Stimulated activated CD4-positive, alpha-beta T cell treated with anti-CD3 and anti-CD28 coated beads, TNF-alpha, amount 100 ng/mL, for 24 hours (primary cell): Measurements from ENCODE around the gene FBXW11.

Experiments used
- DNase-seq, 3 experiments: peaks; one replicate each; pipeline ENCODE4 v3.0.0-alpha.2; 2020; ENCODE audit warnings: low read depth in 3 of 3

Gene FBXW11

DNA sequence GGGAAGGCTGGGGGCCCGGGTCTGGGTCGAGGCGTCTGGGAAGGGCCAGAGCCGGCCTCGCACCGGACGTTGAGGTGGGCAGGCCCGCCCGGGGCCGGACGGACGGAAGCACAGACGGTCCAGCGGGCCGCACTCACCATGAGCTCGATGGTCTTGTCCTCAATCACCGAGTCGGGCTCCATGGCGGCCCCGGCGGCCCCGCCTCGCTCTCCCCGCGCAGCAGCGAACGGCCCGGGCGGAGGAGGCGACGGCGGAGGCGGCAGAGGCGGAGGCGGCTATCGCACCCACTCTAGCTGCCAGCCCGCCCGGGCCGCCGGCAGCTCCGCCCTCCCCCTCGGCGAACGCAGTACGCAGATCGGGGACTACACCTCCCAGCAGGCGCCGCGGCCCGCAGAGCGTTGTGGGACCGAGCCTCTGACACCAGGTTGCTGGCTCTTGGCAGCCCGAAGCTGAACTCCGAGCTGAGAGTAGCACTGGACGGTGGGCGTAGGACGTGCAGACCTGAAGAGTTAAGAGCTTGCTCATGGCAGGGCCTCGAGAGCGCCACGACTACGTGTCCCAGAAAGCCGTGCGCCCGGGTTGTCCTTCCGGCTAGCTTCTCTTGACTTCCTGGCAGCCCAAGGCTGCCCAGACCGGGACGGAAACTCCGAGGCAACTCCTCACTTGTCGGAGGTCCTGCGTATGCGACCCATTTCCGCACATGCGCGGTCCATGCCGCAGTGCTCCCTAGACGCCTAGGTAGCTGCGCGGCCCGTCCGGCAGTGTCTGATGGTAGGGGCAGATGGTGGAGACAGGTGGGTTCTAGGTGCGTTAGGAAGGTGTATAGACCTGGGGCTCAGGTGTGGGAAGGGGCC is at the start of gene FBXW11:
FBXW11 (minus strand) TSS at position 318 of the 854 bp plus-strand sequence; CDS start at position 182, 136 bp downstream.
- DNase-seq = peak; percentile 87 to 96 (median 92)

DNA sequence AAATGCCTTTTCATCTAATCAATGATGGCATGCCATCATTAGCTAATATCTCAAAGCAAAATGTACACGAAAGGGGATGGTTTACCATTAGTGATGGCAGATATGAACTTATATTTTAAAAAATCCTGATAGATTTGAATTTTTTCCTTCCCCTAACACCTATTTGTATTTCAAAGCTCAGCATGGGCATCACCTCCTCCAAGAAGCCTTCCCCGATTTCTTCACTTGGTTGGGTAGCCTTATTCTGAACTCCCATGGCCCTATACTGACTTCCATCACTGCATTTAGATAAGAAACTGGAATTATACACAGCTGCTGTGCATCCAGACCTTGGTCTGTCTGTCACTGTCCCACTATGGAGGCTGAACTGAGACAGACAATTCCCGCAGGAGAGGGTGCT is 49.6 kb upstream of the FBXW11 start:
- no peak for DNase-seq

DNA sequence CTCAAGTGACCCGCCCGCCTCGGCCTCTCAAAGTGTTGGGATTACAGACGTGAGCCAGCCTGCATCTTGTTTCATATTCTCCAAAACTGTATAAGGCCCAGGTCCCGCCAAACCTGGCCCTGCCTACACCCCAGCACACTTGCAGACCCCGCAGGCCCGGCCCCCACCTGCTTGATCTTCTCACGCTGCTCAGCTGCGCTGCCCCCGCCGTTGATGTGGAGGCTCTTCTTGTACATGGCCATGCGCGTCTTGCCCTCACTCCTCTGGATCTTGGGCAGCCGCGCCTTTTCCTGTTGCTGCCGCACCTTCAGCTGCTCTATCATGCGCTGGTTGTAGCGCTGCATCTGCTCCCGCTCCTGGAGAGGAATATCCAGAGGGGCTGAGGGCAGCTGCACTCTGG is 49.0 kb upstream of the FBXW11 start:
- no peak for DNase-seq

DNA sequence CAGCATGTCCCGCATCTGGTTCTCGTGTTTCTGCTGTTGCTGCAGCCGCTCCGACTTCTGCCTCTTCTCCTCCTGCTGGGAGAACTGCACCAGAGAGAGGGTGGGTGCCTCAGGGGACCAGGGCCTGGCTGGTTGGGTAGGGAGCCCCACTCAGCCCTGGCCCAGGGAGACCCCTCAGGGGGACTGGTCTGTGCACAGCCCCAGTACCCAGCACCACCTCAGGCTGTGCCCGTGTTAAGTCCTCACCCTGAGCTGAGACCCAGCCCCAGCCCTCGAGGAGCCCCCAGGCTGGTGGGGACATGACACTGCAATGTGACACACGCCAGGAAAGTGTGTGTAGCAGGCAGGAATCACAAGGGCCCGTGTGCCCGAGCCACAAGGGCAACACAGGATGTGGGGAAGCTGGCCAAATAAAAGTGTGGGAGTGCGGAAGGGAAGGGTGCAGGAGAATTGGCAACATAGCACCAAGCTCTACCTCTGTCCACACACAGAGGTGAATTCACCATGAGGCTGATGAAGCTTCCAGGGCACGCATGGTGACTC is 48.2 kb upstream of the FBXW11 start:
- DNase-seq = no peak

DNA sequence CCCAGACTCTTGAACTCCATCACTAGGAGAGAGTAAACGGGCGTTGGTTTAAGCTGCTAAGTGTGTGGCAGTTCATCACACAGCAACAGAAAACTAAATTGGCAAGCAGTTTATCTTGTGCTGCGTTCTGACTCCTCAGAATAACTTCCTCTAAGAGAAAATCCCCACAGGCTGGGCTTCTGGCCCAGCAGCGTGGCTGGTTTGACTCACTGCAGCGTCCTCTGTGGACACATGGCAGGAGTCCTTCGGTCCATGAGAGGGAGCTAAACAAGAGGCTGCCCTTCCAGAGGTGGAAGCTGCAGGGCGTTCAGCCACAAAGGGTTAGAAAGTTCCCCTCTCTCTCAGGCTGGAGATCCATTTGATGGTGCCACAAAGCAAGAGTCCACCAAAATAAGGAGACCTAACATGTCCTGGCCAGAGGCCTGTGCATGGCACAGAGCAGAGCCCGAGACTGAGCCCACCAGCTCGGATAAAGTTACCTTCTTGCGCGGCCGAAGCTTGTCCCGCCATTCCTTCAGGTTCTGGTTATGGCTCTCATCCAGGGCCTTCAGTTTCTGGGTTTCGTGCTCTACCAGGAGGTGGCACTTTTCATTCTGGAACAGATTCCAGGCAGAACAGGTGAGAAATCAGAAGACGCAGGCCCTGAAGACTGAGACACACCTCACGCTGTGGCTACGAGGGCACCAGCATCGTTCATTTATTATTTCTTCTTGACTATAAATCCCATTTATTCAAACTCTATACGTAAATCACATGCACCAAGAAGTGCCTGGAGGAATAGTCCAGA is 46.2 kb upstream of the FBXW11 start:
- DNase-seq = no peak

DNA sequence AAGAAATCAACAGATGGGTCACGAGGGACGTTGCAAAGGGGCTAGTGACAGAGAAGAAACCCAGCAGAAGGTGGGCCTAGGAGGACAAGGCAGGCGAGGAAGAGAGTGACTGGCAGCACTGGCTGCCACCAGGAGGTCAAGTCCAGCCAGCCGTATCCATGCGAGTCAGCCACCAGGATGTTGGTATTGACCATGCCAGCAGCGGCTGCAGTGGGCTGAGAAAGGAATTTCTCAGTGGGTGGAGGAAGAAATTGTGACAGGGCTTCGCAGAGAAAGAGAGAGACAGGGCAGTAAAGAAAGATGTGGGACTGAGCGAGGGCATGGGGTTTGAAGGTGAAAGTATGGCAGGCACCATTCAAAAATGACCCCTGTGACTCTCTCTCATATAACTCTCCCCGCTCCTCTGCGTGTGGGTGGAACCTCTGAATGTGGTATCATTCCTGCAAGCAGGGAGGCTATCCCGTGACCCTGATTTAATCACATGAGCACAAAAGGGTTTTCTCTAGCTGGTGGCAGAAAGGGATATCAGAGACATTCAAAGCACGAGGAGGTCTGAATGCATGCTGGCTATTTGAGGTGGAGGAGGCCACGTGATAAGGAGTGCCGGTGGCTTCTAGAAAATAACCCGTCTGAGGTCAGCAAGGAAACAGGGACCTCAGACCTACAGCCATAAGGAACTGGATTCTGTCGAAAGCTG is 45.4 kb upstream of the FBXW11 start:
- no peak for DNase-seq

DNA sequence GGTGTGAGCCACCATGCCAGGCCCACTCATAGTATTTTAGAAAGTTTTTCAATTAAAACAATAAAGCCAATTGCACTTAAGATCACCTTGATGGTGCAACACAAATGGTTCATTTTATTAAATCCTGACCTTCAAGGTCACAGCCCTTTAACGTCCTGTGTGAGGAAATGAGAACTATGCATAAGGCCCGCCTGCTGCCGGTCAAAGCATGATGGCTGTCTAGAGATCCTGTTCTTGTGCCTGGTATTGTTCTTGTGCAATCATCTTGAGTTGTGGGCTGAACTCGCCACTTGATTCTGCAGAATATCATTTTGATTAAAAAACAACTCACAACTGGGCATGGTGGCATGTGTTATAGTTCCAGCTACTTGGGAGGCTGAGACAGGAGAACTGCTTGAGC is 43.6 kb upstream of the FBXW11 start:
- no peak for DNase-seq

DNA sequence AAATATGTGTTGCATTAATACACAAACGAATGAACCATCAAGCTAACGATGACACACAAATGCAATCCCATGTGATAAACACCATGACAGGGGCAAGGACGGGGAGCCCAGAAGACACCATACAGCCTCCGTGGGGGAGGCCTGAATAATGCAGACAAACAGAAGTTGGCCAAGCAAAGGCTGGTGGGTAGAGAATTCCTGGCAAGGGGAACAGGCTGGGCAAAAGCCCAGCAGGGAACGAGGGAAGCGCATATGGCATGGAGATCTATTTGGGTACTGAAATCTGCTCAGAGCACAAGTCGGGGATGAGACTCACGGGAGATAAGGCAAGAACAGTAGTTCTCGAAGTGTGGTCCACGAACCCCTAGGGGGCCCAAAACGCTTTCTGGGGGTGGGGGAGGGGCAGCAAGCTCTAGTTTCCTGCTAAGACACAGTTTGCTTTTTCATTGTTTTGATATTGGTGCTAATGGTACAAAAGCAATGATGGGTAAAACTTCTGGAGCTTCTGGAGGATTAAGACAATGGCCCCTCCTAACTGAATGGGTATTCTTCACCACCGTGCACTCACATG is 42.9 kb upstream of the FBXW11 start:
- no peak for DNase-seq

DNA sequence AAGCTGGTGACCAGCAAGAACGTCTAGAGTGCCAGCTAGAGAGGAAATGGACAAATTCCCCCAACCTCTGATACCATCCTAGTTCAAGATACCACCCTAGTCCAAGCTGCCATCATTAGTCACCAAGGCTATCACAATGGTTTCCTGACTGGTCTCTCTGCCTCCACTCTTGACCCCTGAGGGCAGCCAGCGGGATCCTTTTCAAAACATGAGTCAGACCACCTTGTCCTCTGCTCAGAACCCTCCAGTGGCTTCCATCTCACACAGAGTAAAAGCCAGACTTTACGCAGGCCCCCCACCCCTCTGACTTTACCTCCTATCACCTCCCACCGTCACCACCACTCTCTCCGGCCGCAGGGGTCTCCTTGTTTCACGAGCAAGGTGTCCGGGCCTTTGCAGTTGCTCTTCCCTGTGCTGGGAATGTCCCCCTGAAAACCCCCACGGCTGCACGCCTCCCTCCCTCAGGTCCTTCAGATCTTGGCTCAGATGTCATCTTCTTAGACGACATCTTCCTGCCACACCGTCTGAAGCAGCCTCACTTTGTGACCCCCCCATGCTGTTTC is 42.2 kb upstream of the FBXW11 start:
- no peak for DNase-seq

DNA sequence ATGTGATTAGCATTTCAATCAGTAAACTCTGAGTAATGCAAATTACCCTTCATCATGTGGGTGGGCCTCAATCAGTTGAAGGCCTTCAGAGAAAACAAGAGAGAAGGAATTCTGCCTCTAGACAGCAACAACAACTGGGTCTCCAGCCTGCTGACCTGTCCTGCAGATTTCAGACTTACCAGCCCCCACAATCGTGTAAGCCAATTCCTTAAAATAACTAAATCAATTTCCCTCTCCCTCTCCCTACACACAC is 41.7 kb upstream of the FBXW11 start:
- no peak for DNase-seq

DNA sequence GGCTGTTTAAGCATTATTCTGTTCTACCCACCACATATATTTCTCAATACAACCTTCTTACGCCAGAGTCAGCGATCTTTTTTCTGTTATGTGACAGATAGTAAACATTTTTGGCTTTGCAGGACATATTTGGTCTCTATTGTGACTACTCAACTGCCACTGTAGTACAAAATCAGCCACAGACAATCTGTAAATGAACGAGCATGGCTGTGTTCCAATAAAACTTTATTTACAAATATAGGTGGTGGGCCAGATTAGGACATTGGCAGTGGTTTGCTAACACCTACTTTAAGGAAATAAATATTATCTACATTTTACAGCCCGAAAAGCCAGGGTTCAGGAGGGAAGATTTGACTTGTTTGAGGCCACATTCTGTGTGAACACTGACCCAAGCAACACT is 40.2 kb upstream of the FBXW11 start:
- no peak for DNase-seq

DNA sequence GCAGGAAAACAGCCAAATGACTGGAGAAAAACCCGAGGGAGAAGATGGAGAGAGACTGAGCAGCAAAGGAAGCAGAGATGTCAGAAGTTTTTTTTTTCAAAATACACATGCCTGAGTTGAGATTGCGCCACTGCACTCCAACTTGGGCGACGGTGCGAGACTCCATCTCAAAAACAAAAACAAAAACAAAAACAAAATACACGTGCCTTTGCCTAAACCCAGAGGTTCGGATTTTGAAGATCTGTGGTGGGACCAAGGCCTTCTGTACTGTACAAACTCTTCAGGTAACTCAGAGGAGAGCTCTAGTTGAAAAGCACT is 38.8 kb upstream of the FBXW11 start:
- no peak for DNase-seq

DNA sequence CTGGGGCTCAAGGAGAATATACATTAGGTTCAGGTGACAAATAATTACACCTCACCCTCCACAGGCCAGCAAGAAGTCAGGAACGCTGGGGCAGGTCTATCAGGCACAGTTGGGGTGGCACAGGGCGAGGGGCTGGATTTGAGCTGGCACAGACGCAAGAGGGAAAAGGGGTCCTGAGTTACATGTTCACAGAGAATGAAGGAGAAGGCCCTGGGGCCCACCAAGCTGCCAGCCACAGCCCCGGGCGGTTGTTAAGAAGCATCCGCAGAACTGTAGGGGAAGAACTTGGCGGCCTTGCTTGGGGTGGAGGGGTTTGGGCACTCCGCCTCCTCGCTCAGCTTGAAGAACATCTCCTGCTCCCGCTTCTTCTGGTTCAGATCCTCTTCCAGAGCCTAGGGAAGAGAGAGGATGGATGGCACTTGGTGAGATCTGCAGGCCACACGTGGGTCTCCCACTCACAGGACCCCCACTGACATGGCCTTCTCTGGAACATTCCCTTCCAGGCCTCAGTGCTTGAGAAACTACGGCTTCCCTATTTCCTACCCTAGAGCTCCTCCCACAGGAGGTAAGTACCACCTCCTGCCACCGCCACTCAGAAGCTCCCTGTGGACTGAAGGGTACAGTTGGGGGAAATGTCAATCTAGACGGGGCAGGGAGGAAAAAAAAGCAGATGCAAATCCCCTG is 38.3 kb upstream of the FBXW11 start:
- DNase-seq = no peak

DNA sequence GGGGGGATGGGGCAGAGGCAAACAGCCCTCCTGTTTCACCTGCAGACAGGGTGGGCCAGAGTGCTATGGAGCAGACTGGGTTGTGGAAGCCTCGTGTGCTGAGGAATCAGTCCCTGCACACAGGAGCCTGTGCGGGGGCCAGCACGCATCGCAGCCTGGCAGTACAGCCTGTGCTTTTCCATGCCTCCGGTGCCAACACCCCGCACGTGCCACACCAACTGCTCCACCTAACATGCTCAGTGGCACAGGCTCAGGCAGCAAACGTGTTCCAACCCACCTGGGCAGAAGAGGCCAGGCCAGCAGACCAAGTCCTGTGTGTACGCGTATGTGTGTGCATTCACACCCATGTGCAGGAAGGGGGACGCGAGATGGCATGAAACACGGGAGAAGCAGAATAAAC is 37.4 kb upstream of the FBXW11 start:
- DNase-seq = no peak

DNA sequence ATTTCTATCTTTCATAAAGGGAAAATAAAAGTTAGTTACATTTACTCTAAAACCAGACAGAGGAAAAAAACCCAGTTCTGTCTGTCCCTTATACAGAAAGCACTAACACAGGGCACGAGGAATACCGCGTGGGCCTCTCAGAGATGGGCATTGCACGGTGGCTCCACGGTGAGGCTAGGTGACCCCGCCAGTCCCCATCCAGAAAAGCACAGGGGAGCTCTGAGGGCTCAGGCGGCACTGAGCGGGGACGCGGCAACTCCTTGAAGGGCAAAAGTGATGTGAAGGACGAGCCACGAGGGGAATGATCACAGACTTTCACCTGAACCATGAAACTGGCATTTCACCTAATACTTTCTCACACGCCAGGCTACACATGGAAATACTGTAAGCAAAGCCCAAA is 35.7 kb upstream of the FBXW11 start:
- DNase-seq = no peak

DNA sequence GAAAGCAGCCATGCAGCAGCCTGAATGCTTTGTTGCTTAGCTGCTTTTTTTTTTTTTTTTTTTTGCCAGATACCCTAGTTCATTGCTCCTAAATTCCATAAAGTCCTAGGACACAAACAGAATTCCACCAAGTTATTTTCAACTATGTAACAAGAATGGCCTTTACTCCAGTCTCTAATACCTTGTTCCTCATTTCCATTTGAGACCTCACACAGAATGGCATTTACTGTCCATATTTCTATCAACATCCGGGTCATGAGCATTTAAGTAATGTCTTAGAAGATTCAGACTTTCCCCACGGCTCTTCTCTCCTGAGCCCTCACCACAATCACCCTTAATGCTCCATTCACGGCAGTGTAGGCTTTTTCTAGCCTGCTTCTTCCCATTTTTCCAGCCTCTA is 31.7 kb upstream of the FBXW11 start:
- no peak for DNase-seq

DNA sequence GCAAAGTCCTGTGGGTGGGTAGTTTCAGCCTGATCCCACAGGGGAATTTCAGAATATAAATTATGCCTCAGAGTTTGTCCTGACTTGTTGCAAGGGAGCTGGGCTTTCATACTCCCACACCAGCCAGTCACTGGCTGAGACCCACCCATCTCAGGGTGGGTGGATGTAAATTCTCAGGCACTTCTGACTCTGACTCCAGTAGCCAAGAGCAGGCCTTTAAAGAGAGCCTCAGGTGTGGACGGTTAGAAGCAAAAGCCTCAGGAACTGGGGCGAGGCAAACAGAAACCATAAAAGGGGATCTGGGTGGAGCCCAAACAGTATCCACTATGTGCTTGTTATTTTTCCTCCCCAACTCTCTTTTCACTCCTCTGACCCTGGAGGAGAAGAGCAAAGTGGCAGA is 28.6 kb upstream of the FBXW11 start:
- peak in 1 of 3 experiments; percentile 12 for DNase-seq

DNA sequence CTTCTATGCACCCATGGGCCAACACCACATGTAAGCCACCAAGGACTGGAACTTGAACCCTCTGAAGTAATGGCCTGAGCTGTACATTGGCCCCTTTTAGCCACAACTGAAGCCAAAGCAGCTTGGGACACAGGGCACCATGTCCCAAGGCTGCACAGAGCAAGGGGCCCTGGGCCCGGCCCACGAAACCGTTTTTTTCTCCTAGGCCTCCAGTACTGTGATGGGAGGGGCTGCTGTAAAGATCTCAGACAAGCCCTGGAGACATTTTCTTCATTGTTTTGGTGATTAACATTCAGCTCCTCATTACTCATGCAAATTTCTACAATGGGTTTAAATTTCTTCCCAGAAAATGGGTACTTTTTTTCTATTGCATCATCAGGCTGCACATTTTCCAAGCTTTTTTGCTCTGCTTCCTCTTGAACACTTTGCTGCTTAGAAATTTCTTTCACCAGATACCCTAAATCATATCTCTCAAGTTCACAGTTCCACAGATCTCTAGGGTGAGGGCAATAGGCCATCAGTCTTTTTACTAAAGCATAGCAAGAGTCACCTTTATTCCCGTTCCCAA is 25.5 kb upstream of the FBXW11 start:
- no peak for DNase-seq

DNA sequence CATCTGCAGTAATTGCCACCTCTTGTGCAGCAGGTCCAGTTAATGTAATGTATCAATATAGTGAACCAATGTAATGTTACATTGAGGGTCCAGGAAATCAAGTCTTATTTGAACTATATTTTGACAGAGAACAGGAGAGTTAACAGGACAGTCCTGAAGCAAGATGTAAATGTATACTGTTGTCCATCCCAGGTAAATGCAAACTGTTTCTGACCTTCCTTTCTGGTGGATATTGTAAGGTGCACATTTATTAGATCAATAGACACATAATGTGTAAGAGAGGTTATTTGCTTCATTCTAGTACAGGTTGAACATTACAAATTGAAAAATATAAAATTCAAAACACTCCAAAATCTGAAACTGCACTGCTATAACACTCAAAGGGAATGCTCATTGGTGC is 23.4 kb upstream of the FBXW11 start:
- DNase-seq = no peak

DNA sequence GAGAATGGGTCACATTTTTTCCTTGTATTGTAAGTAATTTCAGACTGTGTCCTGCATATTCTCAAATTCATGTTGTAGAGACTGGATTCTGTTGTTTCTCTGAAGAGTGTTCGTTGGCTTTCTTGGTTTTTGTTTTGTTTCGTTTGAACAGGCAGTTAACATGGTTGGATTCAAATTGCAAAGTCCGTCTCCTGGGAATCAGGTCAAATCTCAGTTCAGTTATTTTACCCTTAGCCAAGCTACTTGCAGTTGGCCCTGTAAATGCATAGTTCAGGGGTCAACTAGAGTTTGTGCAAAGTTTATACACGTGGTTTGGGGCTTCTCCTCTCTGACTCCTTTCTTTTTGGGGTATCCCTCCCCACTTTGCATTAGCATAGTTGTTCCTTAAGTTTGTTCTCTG is 21.7 kb upstream of the FBXW11 start:
- DNase-seq = no peak
